NCI-H1417 (cell line): Measurements from ENCODE around the gene PSMD7.

Source experiments
- DNase-seq, 3 experiments: peaks; one replicate each; lab custom pipeline; 2025; lab: John Stamatoyannopoulos, UW

The PSMD7 gene

GRCh38 chr16:74296432-74297144, at the start of gene PSMD7:
TSS of gene PSMD7 (plus strand) at chr16:74296814. CDS start at chr16:74296915, 101 bp downstream.
- DNase-seq, result peak; percentile 78 to 93 (median 90)

GRCh38 chr16:74249254-74249653, 47.4 kb upstream of the PSMD7 start:
- DNase-seq, result peak in 1 of 3 experiments; percentile 52

GRCh38 chr16:74249846-74250245, 46.8 kb upstream of the PSMD7 start:
- peak in 1 of 3 experiments; percentile 71 for DNase-seq

GRCh38 chr16:74252329-74252728, 44.3 kb upstream of the PSMD7 start:
- DNase-seq, result no peak

- DNase-seq, result no peak
Observed at GRCh38 chr16:74253161-74253938, 43.3 kb upstream of the PSMD7 start.

- no peak for DNase-seq
Observed at GRCh38 chr16:74257061-74257460, 39.6 kb upstream of the PSMD7 start.

- DNase-seq, result no peak
Observed at GRCh38 chr16:74261068-74261467, 35.5 kb upstream of the PSMD7 start.

- DNase-seq, result no peak
Observed at GRCh38 chr16:74264811-74265210, 31.8 kb upstream of the PSMD7 start.

- peak; percentile 13 to 77 (median 31) for DNase-seq
Observed at GRCh38 chr16:74268372-74268782, 28.2 kb upstream of the PSMD7 start.

- no peak for DNase-seq
Observed at GRCh38 chr16:74271872-74272271, 24.7 kb upstream of the PSMD7 start.

GRCh38 chr16:74275031-74275636, 21.5 kb upstream of the PSMD7 start:
- DNase-seq, result peak; percentile 0 to 66 (median 18)

- peak in 2 of 3 experiments; percentile 54 to 59 for DNase-seq
Observed at GRCh38 chr16:74275711-74276110, 20.9 kb upstream of the PSMD7 start.

GRCh38 chr16:74277974-74278373, 18.6 kb upstream of the PSMD7 start:
- DNase-seq, result no peak

- no peak for DNase-seq
Observed at GRCh38 chr16:74279266-74279665, 17.3 kb upstream of the PSMD7 start.

- no peak for DNase-seq
Observed at GRCh38 chr16:74279805-74280204, 16.8 kb upstream of the PSMD7 start.

- no peak for DNase-seq
Observed at GRCh38 chr16:74280448-74280847, 16.2 kb upstream of the PSMD7 start.

GRCh38 chr16:74281300-74281699, 15.3 kb upstream of the PSMD7 start:
- no peak for DNase-seq

- no peak for DNase-seq
Observed at GRCh38 chr16:74283716-74284115, 12.9 kb upstream of the PSMD7 start.

- no peak for DNase-seq
Observed at GRCh38 chr16:74288065-74288464, 8.5 kb upstream of the PSMD7 start.

- no peak for DNase-seq
Observed at GRCh38 chr16:74290356-74290755, 6.3 kb upstream of the PSMD7 start.

- DNase-seq, result no peak
Observed at GRCh38 chr16:74291176-74291575, 5.4 kb upstream of the PSMD7 start.

GRCh38 chr16:74291577-74292208, 4.9 kb upstream of the PSMD7 start:
- no peak for DNase-seq
